ENCODE measurements around the gene CD86.

Gene CD86, protein sequence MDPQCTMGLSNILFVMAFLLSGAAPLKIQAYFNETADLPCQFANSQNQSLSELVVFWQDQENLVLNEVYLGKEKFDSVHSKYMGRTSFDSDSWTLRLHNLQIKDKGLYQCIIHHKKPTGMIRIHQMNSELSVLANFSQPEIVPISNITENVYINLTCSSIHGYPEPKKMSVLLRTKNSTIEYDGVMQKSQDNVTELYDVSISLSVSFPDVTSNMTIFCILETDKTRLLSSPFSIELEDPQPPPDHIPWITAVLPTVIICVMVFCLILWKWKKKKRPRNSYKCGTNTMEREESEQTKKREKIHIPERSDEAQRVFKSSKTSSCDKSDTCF

DNA sequence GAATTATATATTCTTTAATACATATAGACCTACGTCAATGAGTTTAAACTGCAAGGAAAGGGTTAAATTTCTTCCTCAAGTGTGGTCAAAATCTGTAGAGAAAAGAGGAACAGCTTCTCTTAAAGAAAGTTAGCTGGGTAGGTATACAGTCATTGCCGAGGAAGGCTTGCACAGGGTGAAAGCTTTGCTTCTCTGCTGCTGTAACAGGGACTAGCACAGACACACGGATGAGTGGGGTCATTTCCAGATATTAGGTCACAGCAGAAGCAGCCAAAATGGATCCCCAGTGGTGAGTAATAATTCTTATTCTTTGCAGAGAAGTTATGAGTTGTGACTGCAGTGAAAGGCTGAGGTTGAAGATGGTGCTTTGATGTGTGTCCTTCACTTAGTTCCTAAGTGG lies at the start of gene CD86:
TSS of gene CD86 (plus strand) at position 148 of the 400 bp plus-strand sequence. CDS start at position 276, 128 bp downstream.
- peak within 1 kb of the TSS; percentile 20 for H3K27ac ChIP-seq (ENCODE audit: low read length)
- H3K36me3 ChIP-seq (ENCODE audit: control insufficient read depth in 1 of 2, insufficient read depth in 2 of 2, low read length in 2 of 2): no peaks in the 10 kb centered on the region
- H3K4me1 ChIP-seq (ENCODE audit: control insufficient read depth in 1 of 2, insufficient read depth in 2 of 2, low read length in 2 of 2): no peaks in the 10 kb centered on the region
- H3K4me3 ChIP-seq (ENCODE audit: low read depth in 1 of 2, low read length in 2 of 2): peak within 1 kb of the TSS in 1 of 2 donors; percentile 41
- no peaks in the 10 kb centered on the region for H3K9me3 ChIP-seq (ENCODE audit: control insufficient read depth in 1 of 2, low read length in 2 of 2)
- H3K27me3 ChIP-seq (ENCODE audit: low read depth, low read length): no peaks in the 10 kb centered on the region

DNA sequence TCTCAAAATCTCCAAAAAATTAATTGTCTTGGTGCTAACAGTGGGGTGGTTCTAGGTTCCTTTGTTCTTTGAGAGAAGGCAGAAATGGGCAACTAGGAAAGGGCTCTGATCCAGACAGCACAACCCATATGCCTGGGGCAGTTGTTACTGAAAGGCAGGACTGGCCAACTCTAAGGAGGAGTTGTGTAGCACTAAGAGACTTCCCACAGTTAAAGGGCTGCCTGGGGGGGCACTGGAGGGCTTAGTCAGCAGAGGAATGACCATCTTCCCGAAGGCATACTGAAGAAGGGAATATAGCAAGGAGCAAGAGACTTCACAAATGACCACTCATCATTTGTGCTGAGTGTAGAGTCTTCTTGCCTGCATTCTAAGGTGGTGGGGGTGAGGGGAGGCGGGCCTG lies 48.9 kb upstream of the CD86 start:
- Histone ChIP-seq H3K36me3 (ENCODE audit: control insufficient read depth in 1 of 2, insufficient read depth in 2 of 2, low read length in 2 of 2) (no peaks in the 10 kb centered on the region), H3K4me1 (ENCODE audit: control insufficient read depth in 1 of 2, insufficient read depth in 2 of 2, low read length in 2 of 2) (peaks cover 0 to 4% of the 10 kb centered on the region in 2 donors), H3K9me3 (ENCODE audit: control insufficient read depth in 1 of 2, low read length in 2 of 2) (no peaks in the 10 kb centered on the region), H3K27me3 (ENCODE audit: low read depth, low read length) (no peaks in the 10 kb centered on the region), H3K4me3 (ENCODE audit: low read depth in 1 of 2, low read length in 2 of 2) (no peak overlapping the region), H3K27ac (ENCODE audit: low read length) (no peak overlapping the region)

DNA sequence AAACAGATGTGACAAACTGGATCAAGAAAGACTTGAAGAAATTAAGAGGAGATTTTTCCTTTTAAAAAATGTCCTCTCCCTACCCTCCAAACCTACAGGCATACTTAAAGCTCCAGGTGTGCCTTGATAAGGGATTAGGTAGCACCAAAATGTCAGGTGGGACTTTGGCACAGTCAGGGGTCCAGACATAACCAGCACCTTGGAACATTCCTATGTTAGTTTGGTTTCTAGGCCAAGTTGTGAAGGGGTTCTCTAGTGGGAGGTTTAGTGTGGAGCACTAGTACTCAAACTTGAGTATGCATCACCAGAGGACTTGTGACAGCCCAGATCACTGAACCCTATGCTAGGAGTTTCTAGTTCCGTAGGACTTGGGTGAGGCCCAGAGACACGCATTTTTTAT lies 47.0 kb upstream of the CD86 start:
- H3K27ac ChIP-seq (ENCODE audit: low read length): no peak overlapping the region
- no peaks in the 10 kb centered on the region for H3K9me3 ChIP-seq (ENCODE audit: control insufficient read depth in 1 of 2, low read length in 2 of 2)
- peaks cover 0 to 4% of the 10 kb centered on the region in 2 donors for H3K4me1 ChIP-seq (ENCODE audit: control insufficient read depth in 1 of 2, insufficient read depth in 2 of 2, low read length in 2 of 2)
- H3K27me3 ChIP-seq (ENCODE audit: low read depth, low read length): no peaks in the 10 kb centered on the region
- H3K4me3 ChIP-seq (ENCODE audit: low read depth in 1 of 2, low read length in 2 of 2): no peak overlapping the region
- H3K36me3 ChIP-seq (ENCODE audit: control insufficient read depth in 1 of 2, insufficient read depth in 2 of 2, low read length in 2 of 2): no peaks in the 10 kb centered on the region

DNA sequence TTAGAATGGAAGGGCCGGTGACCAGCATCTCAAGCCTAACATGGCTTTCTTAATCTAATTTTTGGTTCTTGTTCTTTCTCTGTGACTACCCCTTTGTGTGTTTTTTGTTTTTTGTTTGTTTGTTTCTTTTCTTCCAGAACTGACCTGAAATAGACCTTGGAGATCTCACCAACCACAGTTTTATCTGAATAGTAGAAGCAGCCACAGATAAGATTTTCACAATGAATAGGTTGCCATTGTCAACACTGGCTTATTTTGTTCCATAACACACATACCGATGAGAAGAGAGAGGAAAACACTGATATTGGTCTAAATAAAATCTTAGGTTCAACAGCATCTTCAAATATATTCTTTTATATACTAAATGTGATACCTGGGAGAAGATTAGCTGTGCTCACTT lies 44.7 kb upstream of the CD86 start:
- Histone ChIP-seq H3K9me3 (ENCODE audit: control insufficient read depth in 1 of 2, low read length in 2 of 2) (no peaks in the 10 kb centered on the region), H3K36me3 (ENCODE audit: control insufficient read depth in 1 of 2, insufficient read depth in 2 of 2, low read length in 2 of 2) (no peaks in the 10 kb centered on the region)

DNA sequence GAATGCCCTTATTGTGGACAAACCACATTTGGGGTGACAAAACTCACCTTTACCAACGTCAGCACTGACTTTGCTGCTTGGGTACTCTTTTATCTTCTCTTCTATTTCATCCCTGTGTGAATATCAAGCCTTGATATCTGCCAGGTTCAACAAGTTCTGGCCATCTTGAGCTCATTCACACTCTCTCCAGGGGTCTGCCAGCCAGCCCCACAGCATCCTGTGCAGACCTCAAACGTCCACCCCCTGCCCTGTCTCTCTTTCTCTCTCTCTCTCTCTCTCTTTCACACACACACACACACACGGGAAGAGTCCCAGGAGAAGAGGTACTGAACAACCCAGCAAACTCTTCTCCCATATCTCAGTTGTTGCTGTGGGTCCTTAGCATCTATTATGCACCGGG lies 43.8 kb upstream of the CD86 start:
- no peak overlapping the region for H3K27ac ChIP-seq (ENCODE audit: low read length)
- no peak overlapping the region for H3K4me3 ChIP-seq (ENCODE audit: low read depth in 1 of 2, low read length in 2 of 2)
- H3K9me3 ChIP-seq (ENCODE audit: control insufficient read depth in 1 of 2, low read length in 2 of 2): no peaks in the 10 kb centered on the region
- no peaks in the 10 kb centered on the region for H3K36me3 ChIP-seq (ENCODE audit: control insufficient read depth in 1 of 2, insufficient read depth in 2 of 2, low read length in 2 of 2)
- H3K27me3 ChIP-seq (ENCODE audit: low read depth, low read length): no peaks in the 10 kb centered on the region
- no peaks in the 10 kb centered on the region for H3K4me1 ChIP-seq (ENCODE audit: control insufficient read depth in 1 of 2, insufficient read depth in 2 of 2, low read length in 2 of 2)

More for the DNA sequence above, 44.7 kb upstream of the CD86 start:
- no peak overlapping the region for H3K27ac ChIP-seq (ENCODE audit: low read length)
- H3K27me3 ChIP-seq (ENCODE audit: low read depth, low read length): no peaks in the 10 kb centered on the region
- no peaks in the 10 kb centered on the region for H3K4me1 ChIP-seq (ENCODE audit: control insufficient read depth in 1 of 2, insufficient read depth in 2 of 2, low read length in 2 of 2)
- no peak overlapping the region for H3K4me3 ChIP-seq (ENCODE audit: low read depth in 1 of 2, low read length in 2 of 2)

DNA sequence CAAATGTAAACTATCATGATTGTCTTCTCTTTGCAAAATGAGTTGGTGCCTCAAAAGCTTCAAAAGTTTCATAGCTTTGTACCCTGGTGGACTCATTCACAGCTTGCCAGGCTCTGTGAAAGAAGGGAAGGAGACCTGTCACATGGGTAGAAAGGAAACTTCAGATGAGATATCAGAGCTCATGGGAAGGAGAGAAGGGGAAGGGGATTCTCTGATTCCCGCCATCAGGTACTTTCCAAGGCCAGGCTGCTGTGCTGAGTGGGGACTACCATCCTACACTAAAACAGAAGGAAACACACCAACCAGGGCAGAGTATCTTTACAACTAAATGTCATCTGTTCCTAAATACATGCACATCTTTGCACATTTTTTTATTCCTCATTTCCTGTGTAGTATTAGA lies 42.3 kb upstream of the CD86 start:
- Histone ChIP-seq H3K4me1 (ENCODE audit: control insufficient read depth in 1 of 2, insufficient read depth in 2 of 2, low read length in 2 of 2) (no peaks in the 10 kb centered on the region), H3K27ac (ENCODE audit: low read length) (no peak overlapping the region), H3K36me3 (ENCODE audit: control insufficient read depth in 1 of 2, insufficient read depth in 2 of 2, low read length in 2 of 2) (no peaks in the 10 kb centered on the region), H3K27me3 (ENCODE audit: low read depth, low read length) (no peaks in the 10 kb centered on the region), H3K9me3 (ENCODE audit: control insufficient read depth in 1 of 2, low read length in 2 of 2) (no peaks in the 10 kb centered on the region), H3K4me3 (ENCODE audit: low read depth in 1 of 2, low read length in 2 of 2) (no peak overlapping the region)

DNA sequence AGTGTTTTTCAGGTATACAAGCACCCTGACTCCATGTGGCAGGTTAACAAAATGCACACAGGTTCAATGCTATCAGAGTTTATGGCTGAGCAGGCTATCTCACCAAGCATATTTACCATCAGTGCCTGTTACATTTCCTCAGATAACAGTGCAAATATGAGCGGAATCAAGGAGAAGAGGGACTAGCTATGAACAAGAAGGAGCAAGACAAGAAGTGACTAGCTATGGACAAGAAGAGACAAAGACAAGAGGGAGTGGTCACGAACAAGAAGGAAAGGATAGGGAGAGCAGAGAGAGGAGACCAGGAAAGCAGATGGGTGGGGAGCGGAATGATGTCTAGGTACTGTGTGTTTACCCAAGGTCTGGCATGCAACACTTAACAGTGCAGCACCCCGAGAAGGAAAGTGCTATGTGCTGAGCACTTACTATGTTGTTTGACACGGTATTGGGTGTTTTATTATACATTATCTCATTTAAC lies 41.7 kb upstream of the CD86 start:
- Histone ChIP-seq H3K27ac (ENCODE audit: low read length) (no peak overlapping the region), H3K4me3 (ENCODE audit: low read depth in 1 of 2, low read length in 2 of 2) (no peak overlapping the region), H3K4me1 (ENCODE audit: control insufficient read depth in 1 of 2, insufficient read depth in 2 of 2, low read length in 2 of 2) (no peaks in the 10 kb centered on the region), H3K36me3 (ENCODE audit: control insufficient read depth in 1 of 2, insufficient read depth in 2 of 2, low read length in 2 of 2) (no peaks in the 10 kb centered on the region), H3K9me3 (ENCODE audit: control insufficient read depth in 1 of 2, low read length in 2 of 2) (no peaks in the 10 kb centered on the region), H3K27me3 (ENCODE audit: low read depth, low read length) (no peaks in the 10 kb centered on the region)

DNA sequence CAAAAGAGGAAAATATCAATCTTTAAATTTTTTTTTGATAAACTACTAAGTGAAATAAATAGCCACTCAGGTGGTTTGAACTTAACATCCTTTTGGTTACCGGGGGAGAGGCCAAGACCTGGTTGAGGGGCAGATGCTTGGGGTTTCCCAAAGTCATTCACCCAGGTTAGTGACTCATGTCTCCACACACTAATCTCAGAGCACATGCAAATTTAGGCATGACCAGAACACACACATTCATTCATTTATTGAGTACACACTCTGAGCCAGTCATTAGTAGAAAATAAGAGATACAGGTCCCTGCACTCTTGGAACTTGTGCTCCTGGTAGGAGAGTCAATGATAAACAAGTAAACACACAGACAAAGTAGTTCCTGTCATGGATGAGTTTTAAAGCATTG lies 40.4 kb upstream of the CD86 start:
- no peaks in the 10 kb centered on the region for H3K9me3 ChIP-seq (ENCODE audit: control insufficient read depth in 1 of 2, low read length in 2 of 2)
- no peaks in the 10 kb centered on the region for H3K4me1 ChIP-seq (ENCODE audit: control insufficient read depth in 1 of 2, insufficient read depth in 2 of 2, low read length in 2 of 2)
- no peak overlapping the region for H3K4me3 ChIP-seq (ENCODE audit: low read depth in 1 of 2, low read length in 2 of 2)
- no peaks in the 10 kb centered on the region for H3K36me3 ChIP-seq (ENCODE audit: control insufficient read depth in 1 of 2, insufficient read depth in 2 of 2, low read length in 2 of 2)
- H3K27ac ChIP-seq (ENCODE audit: low read length): no peak overlapping the region
- no peaks in the 10 kb centered on the region for H3K27me3 ChIP-seq (ENCODE audit: low read depth, low read length)

DNA sequence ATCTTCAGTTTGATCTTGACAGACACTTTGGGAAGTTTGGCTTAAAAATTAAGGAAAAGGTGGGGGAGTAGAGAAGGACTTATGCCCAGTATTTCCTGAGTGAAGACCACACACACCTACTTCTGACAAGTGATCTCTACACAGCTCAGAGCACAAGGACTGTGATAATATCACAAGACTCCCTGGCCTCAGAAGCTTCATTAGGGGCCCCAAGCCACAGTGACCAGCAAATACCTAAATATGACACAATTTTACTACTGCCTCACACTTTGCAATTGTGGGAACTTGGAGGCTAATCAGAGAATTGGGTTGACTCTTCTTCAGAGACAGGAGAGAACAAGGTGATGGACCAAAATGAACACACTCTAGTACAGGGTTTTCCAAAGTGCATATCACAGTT lies 35.7 kb upstream of the CD86 start:
- Histone ChIP-seq H3K4me3 (ENCODE audit: low read depth in 1 of 2, low read length in 2 of 2) (no peak overlapping the region), H3K4me1 (ENCODE audit: control insufficient read depth in 1 of 2, insufficient read depth in 2 of 2, low read length in 2 of 2) (no peaks in the 10 kb centered on the region), H3K27ac (ENCODE audit: low read length) (no peak overlapping the region), H3K9me3 (ENCODE audit: control insufficient read depth in 1 of 2, low read length in 2 of 2) (no peaks in the 10 kb centered on the region), H3K36me3 (ENCODE audit: control insufficient read depth in 1 of 2, insufficient read depth in 2 of 2, low read length in 2 of 2) (no peaks in the 10 kb centered on the region), H3K27me3 (ENCODE audit: low read depth, low read length) (peaks cover 5% of the 10 kb centered on the region)

DNA sequence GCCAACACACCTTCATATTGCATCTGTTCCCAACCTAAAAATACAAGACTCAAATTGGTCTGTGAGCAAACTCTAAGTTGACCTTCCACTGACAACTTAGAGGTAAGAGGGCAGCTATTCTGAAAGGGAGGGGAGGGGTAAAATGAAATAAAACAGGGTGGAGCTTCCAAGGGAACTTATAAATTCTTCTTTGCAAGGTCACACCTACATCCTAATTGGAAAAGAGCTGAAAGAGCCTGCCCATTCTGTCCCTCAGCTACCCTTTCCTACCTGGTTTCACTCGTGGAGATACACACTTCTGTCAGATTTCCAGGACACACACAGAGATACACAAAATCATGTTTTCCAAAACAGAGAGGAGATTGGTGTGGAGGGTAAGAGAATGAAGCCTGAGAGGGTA lies 34.1 kb upstream of the CD86 start:
- Histone ChIP-seq H3K36me3 (ENCODE audit: control insufficient read depth in 1 of 2, insufficient read depth in 2 of 2, low read length in 2 of 2) (no peaks in the 10 kb centered on the region), H3K4me3 (ENCODE audit: low read depth in 1 of 2, low read length in 2 of 2) (peak overlapping the region in 1 of 2 donors; percentile 23)

DNA sequence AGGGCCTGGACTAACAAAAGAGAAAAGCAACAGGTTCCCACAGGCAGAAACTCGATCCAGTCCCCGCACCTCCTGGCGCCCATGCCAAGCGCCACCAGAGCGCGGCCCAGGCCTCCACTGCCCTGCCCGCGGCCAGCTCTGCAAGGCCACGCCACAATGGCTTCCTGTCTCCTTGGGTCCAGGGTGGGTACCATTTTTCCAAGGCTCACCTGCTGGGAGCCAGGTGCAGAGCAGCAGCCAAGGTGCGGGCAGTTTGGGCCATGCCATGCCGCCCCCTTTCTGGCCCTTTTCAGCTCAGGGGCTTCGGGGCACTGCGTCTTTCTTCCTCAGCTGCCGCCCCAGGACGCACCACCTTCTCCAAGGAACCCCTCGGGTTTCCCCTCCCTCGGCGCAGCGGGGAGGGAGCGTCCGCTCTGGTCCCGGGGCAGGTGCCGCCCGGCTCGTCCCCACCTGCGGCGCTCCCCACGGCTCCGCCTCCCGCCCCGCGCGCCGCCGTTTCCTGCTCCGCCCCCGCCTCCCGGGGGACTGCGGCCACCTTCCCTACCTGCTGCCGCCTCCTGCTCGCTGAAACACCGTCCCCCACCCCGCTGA lies 33.3 kb upstream of the CD86 start, which contains the start of gene ILDR1:
TSS of gene ILDR1 (minus strand) at position 437 of the 591 bp plus-strand sequence. CDS start at position 267, 170 bp downstream.
- H3K36me3 ChIP-seq (ENCODE audit: control insufficient read depth in 1 of 2, insufficient read depth in 2 of 2, low read length in 2 of 2): no peaks in the 10 kb centered on the region
- H3K27ac ChIP-seq (ENCODE audit: low read length): peak within 1 kb of the TSS; percentile 27
- no peaks in the 10 kb centered on the region for H3K9me3 ChIP-seq (ENCODE audit: control insufficient read depth in 1 of 2, low read length in 2 of 2)
- no peaks in the 10 kb centered on the region for H3K4me1 ChIP-seq (ENCODE audit: control insufficient read depth in 1 of 2, insufficient read depth in 2 of 2, low read length in 2 of 2)
- H3K27me3 ChIP-seq (ENCODE audit: low read depth, low read length): peaks cover 5% of the 10 kb centered on the region
- H3K4me3 ChIP-seq (ENCODE audit: low read depth in 1 of 2, low read length in 2 of 2): peak within 1 kb of the TSS; percentile 23 to 29

More for the DNA sequence above, 34.1 kb upstream of the CD86 start:
- peak overlapping the region; percentile 2 for H3K27ac ChIP-seq (ENCODE audit: low read length)
- H3K9me3 ChIP-seq (ENCODE audit: control insufficient read depth in 1 of 2, low read length in 2 of 2): no peaks in the 10 kb centered on the region
- H3K4me1 ChIP-seq (ENCODE audit: control insufficient read depth in 1 of 2, insufficient read depth in 2 of 2, low read length in 2 of 2): no peaks in the 10 kb centered on the region
- peaks cover 5% of the 10 kb centered on the region for H3K27me3 ChIP-seq (ENCODE audit: low read depth, low read length)

Measured in muscle layer of duodenum (tissue), 2 donors.